Right atrium auricular region (tissue), 2 donors: ENCODE results near the gene ZMYND12. TPM values are rescaled to one million over a fixed set of nuclear protein-coding genes. Genes with fewer than 3 reads are reported as not detected.

Experiments
- DNase-seq: peaks from one replicate; pipeline ENCODE4 v3.0.0-alpha.2; 2019; ENCODE audit warnings: low spot score
- H3K27ac ChIP-seq, 2 donors: fragments of 200-600 bp; sonication (generic); 1 replicate in 1 of 2; 2 replicates in 1 of 2; pipeline ENCODE4 v1.5.1; 2016 to 2019
- H3K27me3 ChIP-seq, 2 donors: fragments of 200-600 bp; sonication (generic); one replicate each; pipeline versions ENCODE4 v1.5.1 to v1.6.0; 2017 to 2019
- H3K36me3 ChIP-seq: fragments of 200-600 bp; sonication (generic); one replicate; pipeline ENCODE4 v1.5.1; 2016
- H3K4me1 ChIP-seq, 2 donors: fragments of 200-600 bp; sonication (generic); one replicate each; pipeline versions ENCODE4 v1.5.1 to v1.6.0; 2017 to 2019
- H3K4me3 ChIP-seq, 2 donors: fragments of 200-600 bp; sonication (generic); 1 replicate in 1 of 2; 2 replicates in 1 of 2; pipeline ENCODE4 v1.5.1; 2017 to 2019; ENCODE audit warnings: mild to moderate bottlenecking in 1 of 2, moderate library complexity in 1 of 2
- H3K9me3 ChIP-seq, 2 donors: fragments of 200-600 bp; sonication (generic); one replicate each; pipeline ENCODE4 v1.5.1; 2019
- total RNA-seq, 2 donors: library from RNA; depleted of rRNA; stranded (reverse); fragments of >200 nt; gene quantifications; one replicate each; pipeline ENCODE4 v1.1.0, GENCODE V29; 2016
- TF ChIP-seq, protein P1 (sequence below), 2 donors: fragments of 200-600 bp; sonication (generic); IDR thresholded peaks; one replicate each; pipeline ENCODE4 v1.5.1; 2019; ENCODE audit warnings: antibody characterized with exemption in 2 of 2

The ZMYND12 gene
- total RNA-seq, 2 donors from 2014 or later: 0.26 to 3.4 TPM

GRCh38 chr1:42417166-42417565 is 38.7 kb downstream of the ZMYND12 start:
- TF ChIP-seq, protein P1, sequence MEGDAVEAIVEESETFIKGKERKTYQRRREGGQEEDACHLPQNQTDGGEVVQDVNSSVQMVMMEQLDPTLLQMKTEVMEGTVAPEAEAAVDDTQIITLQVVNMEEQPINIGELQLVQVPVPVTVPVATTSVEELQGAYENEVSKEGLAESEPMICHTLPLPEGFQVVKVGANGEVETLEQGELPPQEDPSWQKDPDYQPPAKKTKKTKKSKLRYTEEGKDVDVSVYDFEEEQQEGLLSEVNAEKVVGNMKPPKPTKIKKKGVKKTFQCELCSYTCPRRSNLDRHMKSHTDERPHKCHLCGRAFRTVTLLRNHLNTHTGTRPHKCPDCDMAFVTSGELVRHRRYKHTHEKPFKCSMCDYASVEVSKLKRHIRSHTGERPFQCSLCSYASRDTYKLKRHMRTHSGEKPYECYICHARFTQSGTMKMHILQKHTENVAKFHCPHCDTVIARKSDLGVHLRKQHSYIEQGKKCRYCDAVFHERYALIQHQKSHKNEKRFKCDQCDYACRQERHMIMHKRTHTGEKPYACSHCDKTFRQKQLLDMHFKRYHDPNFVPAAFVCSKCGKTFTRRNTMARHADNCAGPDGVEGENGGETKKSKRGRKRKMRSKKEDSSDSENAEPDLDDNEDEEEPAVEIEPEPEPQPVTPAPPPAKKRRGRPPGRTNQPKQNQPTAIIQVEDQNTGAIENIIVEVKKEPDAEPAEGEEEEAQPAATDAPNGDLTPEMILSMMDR (IDR thresholded peaks at IDR 0.05): no peak
- no peak for DNase-seq

GRCh38 chr1:42414551-42415496 is 41.0 kb downstream of the ZMYND12 start:
- DNase-seq: no peak
- peaks cover 0 to 6% of the 10 kb centered on the region in 2 donors for H3K4me1 ChIP-seq
- TF ChIP-seq, protein P1 (IDR thresholded peaks at IDR 0.05): no peak

More at GRCh38 chr1:42417166-42417565, 38.7 kb downstream of the ZMYND12 start:
- Histone ChIP-seq H3K27me3 (no peaks in the 10 kb centered on the region), H3K9me3 (no peaks in the 10 kb centered on the region), H3K4me1 (peaks cover 0 to 28% of the 10 kb centered on the region in 2 donors), H3K27ac (no peak overlapping the region), H3K36me3 (no peaks in the 10 kb centered on the region), H3K4me3 (no peak overlapping the region)

DNA sequence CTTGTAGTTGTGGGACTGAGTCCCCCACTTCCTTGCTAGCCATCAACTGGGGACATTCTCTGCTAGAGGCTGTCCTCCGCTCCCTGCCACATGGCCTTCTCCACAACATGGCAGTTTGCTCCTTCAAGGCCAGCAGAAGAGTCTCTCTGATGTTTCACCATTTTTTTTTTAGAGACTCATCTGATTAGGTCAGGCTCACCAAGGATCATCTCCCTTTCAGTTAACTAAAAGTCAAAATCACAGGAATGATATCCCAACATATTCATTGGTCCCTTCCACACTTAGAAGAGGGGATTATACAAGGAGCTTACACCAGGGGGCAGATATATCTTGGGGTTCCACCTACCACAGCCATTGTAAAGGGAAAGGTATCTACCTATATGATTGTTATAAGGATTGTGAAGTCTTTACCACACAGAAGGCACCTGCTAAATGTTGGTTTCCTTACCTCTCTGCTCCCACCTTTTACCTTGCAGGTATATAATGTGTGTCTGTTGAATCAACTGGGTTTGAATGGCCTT is 51.9 kb downstream of the ZMYND12 start:
- Histone ChIP-seq H3K27me3 (no peaks in the 10 kb centered on the region), H3K9me3 (no peaks in the 10 kb centered on the region), H3K36me3 (no peaks in the 10 kb centered on the region), H3K4me3 (no peak overlapping the region), H3K4me1 (no peaks in the 10 kb centered on the region), H3K27ac (no peak overlapping the region)
- TF ChIP-seq, protein P1 (IDR thresholded peaks at IDR 0.05): no peak
- no peak for DNase-seq

More at GRCh38 chr1:42414551-42415496, 41.0 kb downstream of the ZMYND12 start:
- Histone ChIP-seq H3K27me3 (no peaks in the 10 kb centered on the region), H3K4me3 (no peak overlapping the region), H3K9me3 (no peaks in the 10 kb centered on the region), H3K27ac (no peak overlapping the region), H3K36me3 (no peaks in the 10 kb centered on the region)

DNA sequence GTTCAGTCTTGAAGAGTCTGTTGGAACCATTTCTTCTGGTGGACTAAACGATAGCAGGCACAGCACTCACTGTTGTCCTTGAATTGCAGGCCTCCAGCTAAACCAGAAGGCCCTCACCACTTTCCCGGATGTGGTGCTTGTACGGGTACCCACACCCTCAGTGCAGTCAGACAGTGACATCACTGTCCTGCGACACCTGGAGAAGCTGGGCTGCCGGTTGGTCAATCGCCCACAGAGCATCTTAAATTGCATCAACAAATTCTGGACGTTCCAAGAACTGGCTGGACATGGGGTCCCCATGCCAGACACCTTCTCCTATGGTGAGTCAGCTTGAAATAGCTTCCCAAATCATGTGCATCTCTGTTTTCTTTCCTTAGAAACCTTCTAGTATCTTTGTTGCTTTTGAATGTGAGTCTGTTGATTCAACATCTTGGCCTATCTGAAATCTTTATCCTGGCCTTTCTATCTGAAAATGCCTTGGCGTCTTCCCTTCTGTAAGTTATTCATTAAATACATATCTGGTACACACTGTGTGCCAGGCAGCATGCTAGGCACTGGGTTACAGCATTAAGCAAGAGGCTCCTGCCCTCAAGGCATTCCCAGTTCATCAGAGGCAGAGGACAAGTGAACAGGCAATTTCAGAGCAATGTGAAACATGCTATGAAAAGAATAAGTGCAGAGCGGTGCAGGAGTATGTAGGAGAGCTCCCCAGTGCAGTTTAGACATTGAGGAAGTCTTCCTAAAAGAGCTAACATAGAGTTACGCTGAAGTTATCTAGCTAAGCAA is 56.3 kb downstream of the ZMYND12 start:
- H3K27me3 ChIP-seq: no peaks in the 10 kb centered on the region
- no peak for DNase-seq
- TF ChIP-seq, protein P1 (IDR thresholded peaks at IDR 0.05): no peak
- no peak overlapping the region for H3K4me3 ChIP-seq
- H3K4me1 ChIP-seq: no peaks in the 10 kb centered on the region
- no peaks in the 10 kb centered on the region for H3K36me3 ChIP-seq
- no peaks in the 10 kb centered on the region for H3K9me3 ChIP-seq
- H3K27ac ChIP-seq: no peak overlapping the region

DNA sequence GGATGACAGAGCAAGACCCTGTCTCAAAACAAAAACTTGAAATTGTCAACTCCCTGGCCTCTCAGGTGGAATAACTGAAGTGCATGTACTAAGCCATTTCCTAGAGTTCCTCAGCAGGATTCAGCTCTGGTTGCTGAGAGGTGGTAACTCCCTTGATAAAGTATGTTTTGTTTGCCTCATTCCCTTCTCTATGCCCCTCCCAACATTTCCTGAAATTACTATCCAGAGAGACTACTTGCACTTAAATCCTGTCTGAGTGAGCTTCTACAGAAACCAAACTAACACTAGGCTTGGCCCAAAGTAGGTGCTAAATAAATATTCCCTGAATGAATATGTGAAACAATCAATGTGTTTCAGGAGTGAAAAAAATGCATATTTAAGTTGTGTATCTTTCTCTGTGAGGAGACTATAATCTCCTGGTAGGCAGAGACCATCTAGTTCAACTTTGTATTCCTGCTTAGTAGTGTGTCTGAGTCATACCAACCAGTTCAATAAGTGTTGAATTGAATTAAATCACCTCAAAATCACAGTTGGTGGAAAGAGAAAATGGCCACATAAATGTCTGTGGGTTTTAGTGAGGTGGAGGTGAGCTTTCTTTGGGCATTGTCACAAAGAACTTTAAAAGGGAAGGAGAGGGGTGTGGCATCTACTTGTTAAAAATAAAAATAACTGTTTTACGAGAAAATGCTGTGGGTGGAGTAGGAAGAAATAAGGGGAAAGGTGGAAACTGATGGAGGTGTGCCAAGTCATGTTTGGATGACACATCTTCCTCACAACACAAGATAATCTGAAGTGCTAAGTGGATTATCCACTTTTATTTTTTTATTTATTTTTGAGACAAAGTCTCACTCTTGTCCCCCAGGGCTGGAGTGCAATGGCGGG is 62.6 kb downstream of the ZMYND12 start:
- H3K27ac ChIP-seq: no peak overlapping the region
- H3K27me3 ChIP-seq: no peaks in the 10 kb centered on the region
- no peaks in the 10 kb centered on the region for H3K4me1 ChIP-seq
- H3K4me3 ChIP-seq: no peak overlapping the region
- no peaks in the 10 kb centered on the region for H3K9me3 ChIP-seq
- TF ChIP-seq, protein P1 (IDR thresholded peaks at IDR 0.05): no peak
- no peak for DNase-seq
- no peaks in the 10 kb centered on the region for H3K36me3 ChIP-seq
